Erythroblast (primary cell): ENCODE results near the gene SNCG.

Experiments
- GATA1 ChIP-seq: IDR thresholded peaks from 2 replicates; pipeline ENCODE4 v1.6.1; 2011; ENCODE audit warnings: low read depth, mild to moderate bottlenecking, control low read depth, low read length, moderate library complexity
- POLR2A ChIP-seq: IDR thresholded peaks from 2 replicates; pipeline ENCODE4 v1.6.1; 2011; ENCODE audit warnings: mild to moderate bottlenecking, low read length

DNA sequence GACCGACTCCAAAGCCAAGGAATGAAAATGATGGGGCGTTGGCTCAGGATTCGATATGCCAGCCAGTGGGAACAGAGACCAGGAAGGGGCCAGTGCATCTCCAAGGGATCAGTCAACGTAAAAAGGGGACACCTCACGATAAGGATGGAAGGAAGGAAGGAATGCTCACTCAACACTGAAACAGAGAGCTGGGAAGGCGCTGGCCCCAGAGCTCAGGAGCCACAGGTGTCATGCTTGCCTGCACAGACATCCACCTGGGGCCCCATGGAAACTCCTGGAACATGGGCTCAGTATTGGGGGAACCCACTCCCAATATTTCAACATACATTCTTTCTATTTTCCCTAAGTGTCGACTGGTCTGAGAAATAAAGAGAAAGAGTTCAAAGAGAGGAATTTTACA lies 6.3 kb upstream of the SNCG start:
- TF ChIP-seq POLR2A = no peak
- no peak for TF ChIP-seq GATA1
